ENCODE measurements around the gene CHST8.

DNA sequence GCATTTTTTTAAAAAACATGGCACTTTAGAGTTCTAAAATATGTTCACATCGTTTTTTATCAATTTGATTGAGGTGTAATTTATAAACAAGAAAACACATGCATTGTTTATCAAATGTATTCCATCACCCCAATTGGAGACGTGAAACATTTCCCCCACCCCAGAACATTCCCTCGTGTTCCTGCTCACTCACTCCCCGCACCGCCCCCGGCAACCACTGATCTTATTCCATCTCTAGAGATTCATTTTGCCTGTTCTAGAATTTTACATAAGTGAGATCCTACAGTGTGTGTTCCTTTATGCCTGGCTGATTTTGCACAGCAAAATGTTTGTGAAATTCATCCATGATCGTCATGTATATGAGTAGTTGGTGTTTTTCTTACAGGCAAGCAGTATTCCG, 124.4 kb downstream of the CHST8 start:
- TF ChIP-seq GATA2 (IDR thresholded peaks at IDR 0.05; ENCODE audit: low read depth, low read length) (no peak), GATA3 (IDR thresholded peaks at IDR 0.05; ENCODE audit: low read depth, low read length) (no peak)
